Thoracic aorta (tissue), 2 donors: ENCODE results near the gene PIGQ. TPM values are rescaled to one million over a fixed set of nuclear protein-coding genes. Genes with fewer than 3 reads are reported as not detected.

Source experiments
- ATAC-seq: fragments of 150-250 bp; one replicate; pipeline ENCODE4 v1.8.0; 2017; ENCODE audit warnings: low read depth; ENCODE audit not compliant: insufficient number of reproducible peaks, low FRiP score
- DNase-seq: peaks from one replicate; pipeline ENCODE4 v3.0.0-alpha.2; 2020; ENCODE audit warnings: low spot score
- H3K27ac ChIP-seq, 2 donors: fragments of 200-600 bp; sonication (generic); 1 replicate in 1 of 2; 2 replicates in 1 of 2; pipeline ENCODE4 v1.5.1; 2016; ENCODE audit warnings: mild to moderate bottlenecking in 2 of 2, moderate library complexity in 2 of 2
- H3K27me3 ChIP-seq: fragments of 200-600 bp; sonication (generic); replicated peaks from 2 replicates; pipeline ENCODE4 v1.6.0; 2016; ENCODE audit warnings: mild to moderate bottlenecking; ENCODE audit not compliant: insufficient read depth
- H3K36me3 ChIP-seq: fragments of 200-600 bp; sonication (generic); one replicate; pipeline ENCODE4 v1.5.1; 2016
- H3K4me1 ChIP-seq, 2 donors: fragments of 200-600 bp; sonication (generic); 1 replicate in 1 of 2; 2 replicates in 1 of 2; pipeline versions ENCODE4 v1.5.1 to v1.6.0; 2016; ENCODE audit warnings: low read depth in 2 of 2, mild to moderate bottlenecking in 1 of 2; ENCODE audit not compliant: control insufficient read depth in 1 of 2
- H3K4me3 ChIP-seq: fragments of 200-600 bp; sonication (generic); 2 replicates; pipeline ENCODE4 v1.5.1; 2016; ENCODE audit warnings: mild to moderate bottlenecking
- H3K9me3 ChIP-seq: fragments of 200-600 bp; sonication (generic); 2 replicates; pipeline ENCODE4 v1.5.1; 2016
- total RNA-seq, 2 donors: library from RNA; depleted of rRNA; stranded (reverse); fragments of >200 nt; gene quantifications; one replicate each; pipeline versions ENCODE4 v1.1.0 to v1.2.3, GENCODE V29; 2016
- TF ChIP-seq, protein P1 (sequence below): fragments of 200-600 bp; sonication (generic); IDR thresholded peaks from one replicate; pipeline ENCODE4 v1.5.1; 2019; ENCODE audit warnings: antibody characterized with exemption

The PIGQ gene
- total RNA-seq, 2 donors from 2014 or later = 54.2 to 80.1 TPM

- H3K9me3 ChIP-seq = no peaks in the 10 kb centered on the region
- no peak overlapping the region for H3K27ac ChIP-seq
- H3K4me3 ChIP-seq = no peak overlapping the region
- H3K4me1 ChIP-seq = peaks cover 19 to 37% of the 10 kb centered on the region in 2 donors
- no peaks in the 10 kb centered on the region for H3K27me3 ChIP-seq
- no peaks in the 10 kb centered on the region for H3K36me3 ChIP-seq
- no peak for ATAC-seq
- TF ChIP-seq, protein P1, sequence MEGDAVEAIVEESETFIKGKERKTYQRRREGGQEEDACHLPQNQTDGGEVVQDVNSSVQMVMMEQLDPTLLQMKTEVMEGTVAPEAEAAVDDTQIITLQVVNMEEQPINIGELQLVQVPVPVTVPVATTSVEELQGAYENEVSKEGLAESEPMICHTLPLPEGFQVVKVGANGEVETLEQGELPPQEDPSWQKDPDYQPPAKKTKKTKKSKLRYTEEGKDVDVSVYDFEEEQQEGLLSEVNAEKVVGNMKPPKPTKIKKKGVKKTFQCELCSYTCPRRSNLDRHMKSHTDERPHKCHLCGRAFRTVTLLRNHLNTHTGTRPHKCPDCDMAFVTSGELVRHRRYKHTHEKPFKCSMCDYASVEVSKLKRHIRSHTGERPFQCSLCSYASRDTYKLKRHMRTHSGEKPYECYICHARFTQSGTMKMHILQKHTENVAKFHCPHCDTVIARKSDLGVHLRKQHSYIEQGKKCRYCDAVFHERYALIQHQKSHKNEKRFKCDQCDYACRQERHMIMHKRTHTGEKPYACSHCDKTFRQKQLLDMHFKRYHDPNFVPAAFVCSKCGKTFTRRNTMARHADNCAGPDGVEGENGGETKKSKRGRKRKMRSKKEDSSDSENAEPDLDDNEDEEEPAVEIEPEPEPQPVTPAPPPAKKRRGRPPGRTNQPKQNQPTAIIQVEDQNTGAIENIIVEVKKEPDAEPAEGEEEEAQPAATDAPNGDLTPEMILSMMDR = no peak
- no peak for DNase-seq
These were observed 39.5 kb upstream of the PIGQ start for GRCh38 chr16:530111-530817.

DNA sequence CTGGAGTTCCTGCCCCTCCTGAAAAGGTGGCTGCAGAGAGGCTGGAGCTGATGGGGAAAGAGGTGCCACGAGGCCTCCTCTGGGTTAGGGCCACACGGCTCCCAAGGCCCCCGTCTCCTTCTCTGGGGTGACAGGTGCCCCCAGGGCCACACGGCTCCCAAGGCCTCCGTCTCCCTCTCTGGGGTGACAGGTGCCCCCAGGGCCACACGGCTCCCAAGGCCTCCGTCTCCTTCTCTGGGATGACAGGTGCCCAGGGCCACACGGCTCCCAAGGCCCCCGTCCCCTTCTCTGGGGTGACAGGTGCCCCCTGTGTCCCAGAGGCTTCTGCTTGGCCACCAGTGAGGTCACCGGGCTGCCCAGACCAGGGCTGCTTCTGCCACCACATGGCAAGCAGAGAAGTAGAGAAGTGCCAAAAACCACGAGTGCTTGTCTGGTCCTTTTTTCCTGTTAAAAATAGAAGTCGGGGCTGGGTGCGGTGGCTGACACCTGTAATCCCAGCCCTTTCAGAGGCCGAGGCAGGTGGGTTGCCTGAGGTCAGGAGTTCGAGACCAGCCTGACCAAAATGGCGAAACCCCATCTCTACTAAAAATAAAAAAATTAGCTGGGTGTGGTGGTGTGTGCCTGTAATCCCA lies 38.2 kb upstream of the PIGQ start:
- no peak overlapping the region for H3K27ac ChIP-seq
- ATAC-seq = no peak

GRCh38 chr16:533391-534123 lies 36.2 kb upstream of the PIGQ start:
- H3K27me3 ChIP-seq = no peaks in the 10 kb centered on the region
- no peak overlapping the region for H3K4me3 ChIP-seq
- H3K4me1 ChIP-seq = peaks cover 8 to 18% of the 10 kb centered on the region in 2 donors
- H3K36me3 ChIP-seq = no peaks in the 10 kb centered on the region
- TF ChIP-seq, protein P1 = no peak
- ATAC-seq (no peak), DNase-seq (no peak)
- no peaks in the 10 kb centered on the region for H3K9me3 ChIP-seq
- H3K27ac ChIP-seq = no peak overlapping the region

More for the DNA sequence above, 38.2 kb upstream of the PIGQ start:
- no peaks in the 10 kb centered on the region for H3K27me3 ChIP-seq
- no peak overlapping the region for H3K4me3 ChIP-seq
- no peaks in the 10 kb centered on the region for H3K36me3 ChIP-seq
- TF ChIP-seq, protein P1 = no peak
- H3K4me1 ChIP-seq = peaks cover 11 to 23% of the 10 kb centered on the region in 2 donors
- DNase-seq = no peak
- no peaks in the 10 kb centered on the region for H3K9me3 ChIP-seq

DNA sequence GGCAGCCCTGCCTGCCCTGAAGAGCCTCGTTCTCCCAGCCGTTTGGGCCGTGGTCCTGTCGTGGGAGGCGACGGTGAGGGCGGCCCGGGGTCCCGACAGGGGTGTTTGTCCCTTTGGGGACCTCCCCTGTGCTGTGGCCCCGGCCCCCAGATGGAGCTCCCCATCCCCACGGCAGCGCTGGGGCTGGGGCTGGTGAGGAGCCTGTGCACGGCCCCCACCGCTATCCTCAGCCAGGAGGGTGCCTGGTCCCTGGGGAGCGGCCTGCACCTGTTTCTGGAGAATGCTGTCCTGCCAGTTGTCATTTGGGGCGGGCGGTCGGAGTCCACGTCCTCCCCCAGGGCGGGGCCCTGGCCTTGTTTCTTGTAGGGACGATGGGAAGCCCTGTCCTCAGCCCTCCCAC lies 35.6 kb upstream of the PIGQ start:
- no peaks in the 10 kb centered on the region for H3K27me3 ChIP-seq
- H3K36me3 ChIP-seq = no peaks in the 10 kb centered on the region
- H3K27ac ChIP-seq = no peak overlapping the region
- no peak for DNase-seq
- H3K4me3 ChIP-seq = no peak overlapping the region
- no peaks in the 10 kb centered on the region for H3K9me3 ChIP-seq
- no peak for ATAC-seq
- H3K4me1 ChIP-seq = peaks cover 5 to 12% of the 10 kb centered on the region in 2 donors
- TF ChIP-seq, protein P1 = no peak

DNA sequence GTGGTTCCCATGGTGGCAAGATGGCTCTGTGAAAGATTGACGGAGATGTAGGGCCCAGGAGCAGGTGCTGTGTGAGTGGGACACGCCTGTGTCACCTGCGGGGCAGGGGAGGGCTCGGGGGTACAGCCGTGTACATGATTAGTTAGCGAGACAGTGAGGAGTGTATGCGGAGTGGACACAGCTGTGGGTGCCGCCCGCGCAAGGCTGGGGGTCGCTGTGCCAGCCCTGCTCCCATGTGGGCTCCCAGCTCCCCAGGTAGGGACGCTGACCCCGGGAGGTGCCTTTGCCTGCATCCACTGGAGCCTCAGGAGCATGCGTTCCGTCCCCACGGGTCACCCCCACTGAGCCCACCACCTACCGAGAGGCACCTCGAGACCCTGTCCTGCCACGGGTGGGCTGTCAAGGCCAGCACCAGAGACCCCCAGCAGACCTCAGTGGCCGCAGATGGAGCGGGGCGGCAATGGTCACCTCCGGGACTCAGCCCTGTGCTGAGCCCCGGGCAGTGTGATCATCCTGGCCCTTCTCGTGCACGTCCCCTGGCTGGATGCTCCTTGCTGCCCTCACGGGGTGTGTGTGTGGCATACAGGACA lies 34.8 kb upstream of the PIGQ start:
- no peaks in the 10 kb centered on the region for H3K9me3 ChIP-seq
- DNase-seq (no peak), ATAC-seq (no peak)
- H3K27ac ChIP-seq = no peak overlapping the region
- H3K4me3 ChIP-seq = no peak overlapping the region
- H3K27me3 ChIP-seq = no peaks in the 10 kb centered on the region
- no peaks in the 10 kb centered on the region for H3K36me3 ChIP-seq
- TF ChIP-seq, protein P1 = no peak
- peaks cover 0 to 4% of the 10 kb centered on the region in 2 donors for H3K4me1 ChIP-seq
